Erythroblast (primary cell): ENCODE results near the gene RAB31.

ENCODE experiments used
- GATA1 ChIP-seq: IDR thresholded peaks from 2 replicates; pipeline ENCODE4 v1.6.1; 2011; ENCODE audit warnings: low read depth, mild to moderate bottlenecking, control low read depth, low read length, moderate library complexity
- POLR2A ChIP-seq: IDR thresholded peaks from 2 replicates; pipeline ENCODE4 v1.6.1; 2011; ENCODE audit warnings: mild to moderate bottlenecking, low read length

GRCh38 chr18:9760641-9761040 is 52.5 kb downstream of the RAB31 start:
- TF ChIP-seq POLR2A (no peak), GATA1 (no peak)
